SK-N-SH treated with all-trans-retinoic acid at 6 μM for 48 hours (cell line): ENCODE data around the gene BRPF3.

ENCODE experiments used
- ATAC-seq: fragments of 200-7000 bp; cut with Tn5 transposase; 3 replicates; pipeline ENCODE4 v1.9.1; 2020; ENCODE audit warnings: mild to moderate bottlenecking, moderate library complexity
- ARNTL ChIP-seq: fragments of 450-650 bp; formaldehyde crosslinking; IDR thresholded peaks from 2 replicates; pipeline ENCODE4 v1.5.0; 2020; ENCODE audit warnings: low read depth, mild to moderate bottlenecking, moderate library complexity, borderline replicate concordance
- ESRRG ChIP-seq: fragments of 250-450 bp; sonication (Bioruptor Pico); IDR thresholded peaks from 2 replicates; pipeline ENCODE4 v1.6.1; 2021; ENCODE audit warnings: mild to moderate bottlenecking
- GLIS3 ChIP-seq: fragments of 250-450 bp; sonication (Bioruptor Pico); IDR thresholded peaks from 2 replicates; pipeline ENCODE4 v1.5.0; 2020; ENCODE audit warnings: mild to moderate bottlenecking, moderate library complexity
- ISL1 ChIP-seq: fragments of 250-450 bp; sonication (Bioruptor Pico); IDR thresholded peaks from 2 replicates; pipeline ENCODE4 v2.1.2; 2022; ENCODE audit warnings: mild to moderate bottlenecking, moderate library complexity
- OSR1 ChIP-seq: fragments of 250-450 bp; sonication (Bioruptor Pico); IDR thresholded peaks from 2 replicates; pipeline ENCODE4 v1.8.0; 2022; ENCODE audit warnings: moderate library complexity, mild to moderate bottlenecking, inconsistent platforms
- PPARA ChIP-seq: fragments of 250-450 bp; sonication (Bioruptor Pico); IDR thresholded peaks from 2 replicates; pipeline ENCODE4 v1.5.0; 2020; ENCODE audit warnings: mild to moderate bottlenecking, borderline replicate concordance
- RARB ChIP-seq: fragments of 250-450 bp; sonication (Bioruptor Pico); IDR thresholded peaks from 2 replicates; pipeline ENCODE4 v1.8.0; 2021; ENCODE audit warnings: mild to moderate bottlenecking, moderate library complexity
- SNAI2 ChIP-seq: fragments of 250-450 bp; sonication (Bioruptor Pico); IDR thresholded peaks from 2 replicates; pipeline ENCODE4 v1.5.0; 2020; ENCODE audit warnings: mild to moderate bottlenecking, moderate library complexity
- TCF4 ChIP-seq: fragments of 250-450 bp; sonication (Bioruptor Pico); IDR thresholded peaks from 2 replicates; pipeline ENCODE4 v1.8.0; 2021; ENCODE audit warnings: mild to moderate bottlenecking, moderate library complexity, borderline replicate concordance
- TOX ChIP-seq: fragments of 250-450 bp; sonication (Bioruptor Pico); IDR thresholded peaks from 2 replicates; pipeline ENCODE4 v1.8.0; 2021; ENCODE audit warnings: mild to moderate bottlenecking, moderate library complexity, borderline replicate concordance
- ZC3H10 ChIP-seq: fragments of 250-450 bp; sonication (Bioruptor Pico); IDR thresholded peaks from 2 replicates; pipeline ENCODE4 v1.5.1; 2021; ENCODE audit warnings: mild to moderate bottlenecking, moderate library complexity
- ZFP3 ChIP-seq: fragments of 250-450 bp; sonication (Bioruptor Pico); IDR thresholded peaks from 2 replicates; pipeline ENCODE4 v1.5.0; 2020; ENCODE audit warnings: mild to moderate bottlenecking, moderate library complexity
- ZNF565 ChIP-seq: fragments of 450-650 bp; formaldehyde crosslinking; conservative IDR thresholded peaks from 2 replicates; pipeline ENCODE4 v1.5.0; 2020; ENCODE audit warnings: low read depth, mild to moderate bottlenecking, moderate library complexity
- ZNF70 ChIP-seq: fragments of 450-650 bp; formaldehyde crosslinking; IDR thresholded peaks from 2 replicates; pipeline ENCODE4 v1.5.0; 2020; ENCODE audit warnings: mild to moderate bottlenecking, moderate library complexity
- TF ChIP-seq, protein P1 (sequence below): fragments of 250-450 bp; sonication (Bioruptor Pico); IDR thresholded peaks from 2 replicates; pipeline ENCODE4 v1.5.0; 2020; ENCODE audit warnings: mild to moderate bottlenecking, moderate library complexity
- TF ChIP-seq, protein P2 (sequence below): fragments of 250-450 bp; sonication (Bioruptor Pico); IDR thresholded peaks from 2 replicates; pipeline ENCODE4 v1.8.0; 2021; ENCODE audit warnings: low read depth, mild to moderate bottlenecking, moderate library complexity, borderline replicate concordance
- TF ChIP-seq, protein P3 (sequence below): fragments of 250-450 bp; sonication (Bioruptor Pico); IDR thresholded peaks from 2 replicates; pipeline ENCODE4 v1.5.1; 2020; ENCODE audit warnings: low read depth, mild to moderate bottlenecking, moderate library complexity
- TF ChIP-seq, protein P4 (sequence below): fragments of 250-450 bp; sonication (Bioruptor Pico); IDR thresholded peaks from 2 replicates; pipeline ENCODE4 v1.8.0; 2020; ENCODE audit warnings: mild to moderate bottlenecking, moderate library complexity, borderline replicate concordance
- TF ChIP-seq, protein P5 (sequence below): fragments of 250-450 bp; sonication (Bioruptor Pico); IDR thresholded peaks from 2 replicates; pipeline ENCODE4 v1.5.1; 2021; ENCODE audit warnings: mild to moderate bottlenecking, moderate library complexity

BRPF3 gene

DNA sequence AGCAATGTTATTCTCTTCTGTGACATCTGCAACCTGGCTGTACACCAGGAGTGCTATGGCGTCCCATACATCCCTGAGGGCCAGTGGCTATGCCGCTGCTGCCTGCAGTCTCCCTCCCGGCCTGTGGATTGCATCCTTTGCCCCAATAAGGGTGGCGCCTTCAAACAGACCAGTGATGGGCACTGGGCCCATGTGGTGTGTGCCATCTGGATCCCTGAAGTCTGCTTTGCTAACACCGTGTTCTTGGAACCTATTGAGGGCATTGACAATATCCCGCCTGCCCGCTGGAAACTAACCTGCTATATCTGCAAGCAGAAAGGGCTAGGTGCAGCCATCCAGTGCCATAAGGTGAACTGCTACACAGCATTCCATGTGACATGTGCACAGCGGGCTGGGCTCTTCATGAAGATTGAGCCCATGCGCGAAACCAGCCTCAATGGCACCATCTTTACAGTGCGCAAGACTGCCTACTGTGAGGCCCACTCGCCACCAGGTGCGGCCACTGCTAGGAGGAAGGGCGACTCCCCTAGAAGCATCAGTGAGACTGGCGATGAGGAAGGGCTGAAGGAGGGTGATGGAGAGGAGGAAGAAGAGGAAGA lies 4.6 kb downstream of the BRPF3 start:
- no peak for TF ChIP-seq ZC3H10 (CRISPR knock-in tag)
- TF ChIP-seq, protein P1, sequence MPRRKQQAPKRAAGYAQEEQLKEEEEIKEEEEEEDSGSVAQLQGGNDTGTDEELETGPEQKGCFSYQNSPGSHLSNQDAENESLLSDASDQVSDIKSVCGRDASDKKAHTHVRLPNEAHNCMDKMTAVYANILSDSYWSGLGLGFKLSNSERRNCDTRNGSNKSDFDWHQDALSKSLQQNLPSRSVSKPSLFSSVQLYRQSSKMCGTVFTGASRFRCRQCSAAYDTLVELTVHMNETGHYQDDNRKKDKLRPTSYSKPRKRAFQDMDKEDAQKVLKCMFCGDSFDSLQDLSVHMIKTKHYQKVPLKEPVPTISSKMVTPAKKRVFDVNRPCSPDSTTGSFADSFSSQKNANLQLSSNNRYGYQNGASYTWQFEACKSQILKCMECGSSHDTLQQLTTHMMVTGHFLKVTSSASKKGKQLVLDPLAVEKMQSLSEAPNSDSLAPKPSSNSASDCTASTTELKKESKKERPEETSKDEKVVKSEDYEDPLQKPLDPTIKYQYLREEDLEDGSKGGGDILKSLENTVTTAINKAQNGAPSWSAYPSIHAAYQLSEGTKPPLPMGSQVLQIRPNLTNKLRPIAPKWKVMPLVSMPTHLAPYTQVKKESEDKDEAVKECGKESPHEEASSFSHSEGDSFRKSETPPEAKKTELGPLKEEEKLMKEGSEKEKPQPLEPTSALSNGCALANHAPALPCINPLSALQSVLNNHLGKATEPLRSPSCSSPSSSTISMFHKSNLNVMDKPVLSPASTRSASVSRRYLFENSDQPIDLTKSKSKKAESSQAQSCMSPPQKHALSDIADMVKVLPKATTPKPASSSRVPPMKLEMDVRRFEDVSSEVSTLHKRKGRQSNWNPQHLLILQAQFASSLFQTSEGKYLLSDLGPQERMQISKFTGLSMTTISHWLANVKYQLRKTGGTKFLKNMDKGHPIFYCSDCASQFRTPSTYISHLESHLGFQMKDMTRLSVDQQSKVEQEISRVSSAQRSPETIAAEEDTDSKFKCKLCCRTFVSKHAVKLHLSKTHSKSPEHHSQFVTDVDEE (CRISPR knock-in tag), result no peak
- no peak for ATAC-seq

DNA sequence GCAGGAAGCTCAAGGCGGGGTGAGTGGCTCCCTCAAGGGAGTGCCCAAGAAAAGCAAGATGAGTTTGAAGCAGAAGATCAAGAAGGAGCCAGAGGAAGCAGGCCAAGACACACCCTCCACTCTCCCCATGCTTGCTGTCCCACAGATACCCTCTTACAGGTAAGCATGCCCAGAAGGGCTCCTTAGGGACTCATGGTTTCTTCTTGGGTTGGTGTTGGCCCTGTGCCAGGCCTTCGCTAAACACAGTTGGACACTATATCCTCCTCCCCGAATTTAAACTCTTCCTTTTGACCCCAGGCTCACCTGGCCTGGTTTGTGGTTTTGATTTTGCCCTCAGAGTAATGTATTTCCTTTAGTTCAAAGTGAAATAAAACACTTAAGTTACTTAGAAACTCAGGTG lies 5.1 kb downstream of the BRPF3 start:
- ATAC-seq, result no peak
- no peak for TF ChIP-seq TOX
- TF ChIP-seq, all 23 proteins: peak for 0

DNA sequence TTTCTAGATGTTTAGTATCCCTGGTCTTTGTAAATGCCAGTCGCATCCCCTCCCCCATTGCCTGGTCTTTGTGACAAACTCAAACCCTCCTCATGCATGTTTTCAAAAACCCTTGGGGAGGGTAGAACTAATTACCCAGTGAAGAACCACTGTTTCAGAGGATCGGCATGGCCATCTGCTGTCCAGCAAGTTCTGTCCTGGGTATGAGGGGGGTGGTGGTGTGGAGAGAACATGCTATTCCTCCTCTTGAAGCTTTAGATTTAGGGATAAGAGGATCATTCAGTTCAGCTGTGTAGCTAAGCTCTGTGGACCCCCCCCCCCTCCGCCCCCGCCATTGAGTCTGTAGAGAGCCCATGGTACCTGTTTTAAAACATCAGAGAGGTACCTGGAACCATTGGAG lies 5.6 kb downstream of the BRPF3 start:
- no peak for TF ChIP-seq ZC3H10 (CRISPR knock-in tag)
- TF ChIP-seq, protein P2, sequence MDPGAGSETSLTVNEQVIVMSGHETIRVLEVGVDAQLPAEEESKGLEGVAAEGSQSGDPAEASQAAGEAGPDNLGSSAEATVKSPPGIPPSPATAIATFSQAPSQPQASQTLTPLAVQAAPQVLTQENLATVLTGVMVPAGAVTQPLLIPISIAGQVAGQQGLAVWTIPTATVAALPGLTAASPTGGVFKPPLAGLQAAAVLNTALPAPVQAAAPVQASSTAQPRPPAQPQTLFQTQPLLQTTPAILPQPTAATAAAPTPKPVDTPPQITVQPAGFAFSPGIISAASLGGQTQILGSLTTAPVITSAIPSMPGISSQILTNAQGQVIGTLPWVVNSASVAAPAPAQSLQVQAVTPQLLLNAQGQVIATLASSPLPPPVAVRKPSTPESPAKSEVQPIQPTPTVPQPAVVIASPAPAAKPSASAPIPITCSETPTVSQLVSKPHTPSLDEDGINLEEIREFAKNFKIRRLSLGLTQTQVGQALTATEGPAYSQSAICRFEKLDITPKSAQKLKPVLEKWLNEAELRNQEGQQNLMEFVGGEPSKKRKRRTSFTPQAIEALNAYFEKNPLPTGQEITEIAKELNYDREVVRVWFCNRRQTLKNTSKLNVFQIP, result no peak
- no peak for TF ChIP-seq PPARA (CRISPR knock-in tag)
- no peak for TF ChIP-seq GLIS3 (CRISPR knock-in tag)
- no peak for TF ChIP-seq SNAI2 (CRISPR knock-in tag)
- TF ChIP-seq, protein P3, sequence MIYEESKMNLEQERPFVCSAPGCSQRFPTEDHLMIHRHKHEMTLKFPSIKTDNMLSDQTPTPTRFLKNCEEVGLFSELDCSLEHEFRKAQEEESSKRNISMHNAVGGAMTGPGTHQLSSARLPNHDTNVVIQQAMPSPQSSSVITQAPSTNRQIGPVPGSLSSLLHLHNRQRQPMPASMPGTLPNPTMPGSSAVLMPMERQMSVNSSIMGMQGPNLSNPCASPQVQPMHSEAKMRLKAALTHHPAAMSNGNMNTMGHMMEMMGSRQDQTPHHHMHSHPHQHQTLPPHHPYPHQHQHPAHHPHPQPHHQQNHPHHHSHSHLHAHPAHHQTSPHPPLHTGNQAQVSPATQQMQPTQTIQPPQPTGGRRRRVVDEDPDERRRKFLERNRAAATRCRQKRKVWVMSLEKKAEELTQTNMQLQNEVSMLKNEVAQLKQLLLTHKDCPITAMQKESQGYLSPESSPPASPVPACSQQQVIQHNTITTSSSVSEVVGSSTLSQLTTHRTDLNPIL (CRISPR knock-in tag), result no peak
- TF ChIP-seq ZNF565 (CRISPR knock-in tag), result no peak
- no peak for TF ChIP-seq TCF4 (CRISPR knock-in tag)
- TF ChIP-seq ZFP3 (CRISPR knock-in tag), result no peak
- no peak for TF ChIP-seq ESRRG
- TF ChIP-seq OSR1 (CRISPR knock-in tag), result no peak
- TF ChIP-seq ARNTL (CRISPR knock-in tag), result no peak
- TF ChIP-seq, protein P4, sequence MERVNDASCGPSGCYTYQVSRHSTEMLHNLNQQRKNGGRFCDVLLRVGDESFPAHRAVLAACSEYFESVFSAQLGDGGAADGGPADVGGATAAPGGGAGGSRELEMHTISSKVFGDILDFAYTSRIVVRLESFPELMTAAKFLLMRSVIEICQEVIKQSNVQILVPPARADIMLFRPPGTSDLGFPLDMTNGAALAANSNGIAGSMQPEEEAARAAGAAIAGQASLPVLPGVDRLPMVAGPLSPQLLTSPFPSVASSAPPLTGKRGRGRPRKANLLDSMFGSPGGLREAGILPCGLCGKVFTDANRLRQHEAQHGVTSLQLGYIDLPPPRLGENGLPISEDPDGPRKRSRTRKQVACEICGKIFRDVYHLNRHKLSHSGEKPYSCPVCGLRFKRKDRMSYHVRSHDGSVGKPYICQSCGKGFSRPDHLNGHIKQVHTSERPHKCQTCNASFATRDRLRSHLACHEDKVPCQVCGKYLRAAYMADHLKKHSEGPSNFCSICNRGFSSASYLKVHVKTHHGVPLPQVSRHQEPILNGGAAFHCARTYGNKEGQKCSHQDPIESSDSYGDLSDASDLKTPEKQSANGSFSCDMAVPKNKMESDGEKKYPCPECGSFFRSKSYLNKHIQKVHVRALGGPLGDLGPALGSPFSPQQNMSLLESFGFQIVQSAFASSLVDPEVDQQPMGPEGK, result no peak
- no peak for TF ChIP-seq ISL1 (CRISPR knock-in tag)
- no peak for ATAC-seq

DNA sequence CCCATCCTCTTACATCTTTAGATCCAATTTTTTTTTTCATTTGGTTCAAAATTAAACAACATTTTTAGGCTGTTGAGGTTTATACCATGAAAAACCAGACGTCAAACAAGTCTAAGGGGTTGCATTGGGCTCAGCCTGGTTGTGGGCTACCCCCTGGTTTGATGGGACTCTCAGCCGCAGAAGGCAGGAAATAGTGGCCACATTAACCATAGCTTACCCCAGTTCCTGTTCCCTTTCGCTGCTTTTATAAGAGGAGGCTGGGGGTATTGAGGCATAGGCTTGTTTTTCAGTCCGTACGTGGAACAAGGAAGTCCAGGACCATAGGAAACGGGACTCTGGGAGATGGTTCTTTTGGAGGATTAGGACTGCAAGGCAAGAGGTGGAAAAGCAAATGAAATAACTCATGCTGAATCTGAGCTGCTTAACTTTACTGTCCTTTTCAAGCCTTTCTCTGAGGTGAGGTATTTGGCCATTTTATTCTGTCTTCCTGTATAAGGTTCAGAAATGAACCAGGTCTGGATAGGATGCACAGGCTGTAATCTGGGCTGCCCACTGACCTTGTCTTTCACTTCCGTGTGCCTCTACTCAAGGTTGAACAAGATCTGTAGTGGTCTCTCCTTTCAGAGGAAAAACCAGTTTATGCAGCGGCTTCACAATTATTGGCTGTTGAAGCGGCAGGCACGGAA lies 7.7 kb downstream of the BRPF3 start:
- no peak for ATAC-seq
- TF ChIP-seq ZNF565 (CRISPR knock-in tag) (no peak), PPARA (CRISPR knock-in tag) (no peak), SNAI2 (CRISPR knock-in tag) (no peak), ISL1 (CRISPR knock-in tag) (no peak), TCF4 (CRISPR knock-in tag) (no peak), ESRRG (no peak), ZFP3 (CRISPR knock-in tag) (no peak), ZNF70 (CRISPR knock-in tag) (no peak), RARB (CRISPR knock-in tag) (no peak)
- TF ChIP-seq, protein P3 (CRISPR knock-in tag), result no peak
- TF ChIP-seq, protein P2, result no peak
- TF ChIP-seq, protein P5, sequence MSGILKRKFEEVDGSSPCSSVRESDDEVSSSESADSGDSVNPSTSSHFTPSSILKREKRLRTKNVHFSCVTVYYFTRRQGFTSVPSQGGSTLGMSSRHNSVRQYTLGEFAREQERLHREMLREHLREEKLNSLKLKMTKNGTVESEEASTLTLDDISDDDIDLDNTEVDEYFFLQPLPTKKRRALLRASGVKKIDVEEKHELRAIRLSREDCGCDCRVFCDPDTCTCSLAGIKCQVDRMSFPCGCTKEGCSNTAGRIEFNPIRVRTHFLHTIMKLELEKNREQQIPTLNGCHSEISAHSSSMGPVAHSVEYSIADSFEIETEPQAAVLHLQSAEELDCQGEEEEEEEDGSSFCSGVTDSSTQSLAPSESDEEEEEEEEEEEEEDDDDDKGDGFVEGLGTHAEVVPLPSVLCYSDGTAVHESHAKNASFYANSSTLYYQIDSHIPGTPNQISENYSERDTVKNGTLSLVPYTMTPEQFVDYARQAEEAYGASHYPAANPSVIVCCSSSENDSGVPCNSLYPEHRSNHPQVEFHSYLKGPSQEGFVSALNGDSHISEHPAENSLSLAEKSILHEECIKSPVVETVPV (CRISPR knock-in tag), result no peak
- TF ChIP-seq, protein P1 (CRISPR knock-in tag), result no peak
